B cell (primary cell): ENCODE measurements around the gene RPL37.
"Not testable (repeated sequence)": the region's sequence is repeated elsewhere in the genome, so short reads cannot be mapped to it uniquely, and the experiment has no call there.

ENCODE experiments used
- CTCF ChIP-seq: fragments of 200-600 bp; IDR thresholded peaks from one replicate; pipeline ENCODE4 v1.8.0; 2022; ENCODE audit warnings: antibody characterized with exemption, mild to moderate bottlenecking
- EZH2 ChIP-seq: IDR thresholded peaks from 2 replicates; pipeline ENCODE4 v1.6.1; 2012; ENCODE audit warnings: borderline replicate concordance, low read depth, mild to moderate bottlenecking, moderate library complexity, low read length; ENCODE audit not compliant: insufficient read depth, poor library complexity, severe bottlenecking

GRCh38 chr5:40794877-40795276 lies 40.1 kb downstream of the RPL37 start:
- not testable (repeated sequence) for TF ChIP-seq CTCF, EZH2
